Motor neuron (in vitro differentiated cells): ENCODE results near the gene SGMS1. TPM values are rescaled to one million over a fixed set of nuclear protein-coding genes. Genes with fewer than 3 reads are reported as not detected.

Experiments used
- ATAC-seq, 8 experiments: fragments of 200-7000 bp; cut with Tn5 transposase; replicated peaks in 6 of 8; 2 replicates each; pipeline ENCODE4 v1.8.0; 2021; ENCODE audit warnings: mild to moderate bottlenecking in 8 of 8, moderate library complexity in 8 of 8
- H3K27ac ChIP-seq, 2 donors: fragments of 250-450 bp; sonication (Bioruptor Pico); 2 replicates each; pipeline ENCODE4 v1.9.0; 2021; ENCODE audit warnings: antibody characterized with exemption in 2 of 2, mild to moderate bottlenecking in 2 of 2, moderate library complexity in 1 of 2
- H3K4me1 ChIP-seq, 2 donors: fragments of 250-450 bp; sonication (Bioruptor Pico); replicated peaks in 1 of 2; 2 replicates each; pipeline ENCODE4 v1.6.1; 2021; ENCODE audit warnings: antibody characterized with exemption in 2 of 2, mild to moderate bottlenecking in 2 of 2, moderate library complexity in 1 of 2
- H3K4me3 ChIP-seq, 5 donors: fragments of 250-450 bp; sonication (Bioruptor Pico); 2 replicates each; pipeline ENCODE4 v1.9.0; 2021; ENCODE audit warnings: antibody characterized with exemption in 5 of 5, mild to moderate bottlenecking in 5 of 5, moderate library complexity in 4 of 5
- WGBS, 10 experiments: fragments of 450-650 bp; shearing (Covaris generic); methylation state at CpG; one replicate each; pipeline ENCODE4 v1.0.0; 2022; 5-methylcytosine and 5-hydroxymethylcytosine counted together
- in situ Hi-C, 9 experiments: fragments of 400-800 bp; cut with MboI; loops; one replicate each; pipeline ENCODE4 v1.15.0; 2021; ENCODE audit warnings: low sequenced_read_pairs in 9 of 9, low pct_unique_long_range_greater_than_20kb in 2 of 9; ENCODE audit not compliant: unreplicated experiment in 9 of 9
- total RNA-seq, 8 experiments: library from RNA; unstranded; fragments of 300-600 nt; gene quantifications; 2 replicates each; pipeline versions ENCODE4 v1.2.3 to v1.2.4, GENCODE V29; 2022

Gene SGMS1
- total RNA-seq, 8 experiments from 2014 or later: 8.5 to 31.0 (median 19.8) TPM

DNA sequence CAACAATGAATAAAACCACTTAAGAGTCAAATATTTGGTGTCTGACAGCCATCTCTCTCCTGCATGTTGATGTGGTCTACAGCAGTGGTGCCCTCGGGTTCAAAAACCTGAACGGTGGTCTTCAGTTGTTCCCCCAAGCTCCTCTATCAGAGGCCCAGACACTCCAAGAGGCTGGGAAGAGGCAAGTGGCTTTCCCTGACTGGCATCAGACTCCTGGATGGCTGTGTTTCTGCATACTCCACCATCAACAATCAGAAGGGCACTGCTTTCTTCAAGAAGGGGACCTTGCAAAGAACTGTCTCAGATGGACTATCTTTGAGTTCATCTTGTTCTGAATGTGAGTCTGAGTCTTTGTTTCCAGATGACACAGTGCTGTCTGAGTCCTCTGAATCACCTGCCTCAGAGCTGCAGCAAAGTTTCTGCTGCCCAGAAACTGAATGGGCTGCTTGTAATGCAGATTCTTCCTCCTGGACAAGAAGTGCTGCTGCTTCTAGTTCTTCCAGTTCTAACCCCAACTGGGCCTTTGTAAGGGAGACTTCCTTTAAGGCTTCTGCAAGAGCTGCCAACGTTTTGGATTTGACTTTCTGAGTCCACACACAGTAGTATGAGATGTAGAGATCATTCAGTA lies 5.9 kb upstream of the SGMS1 start:
- Histone ChIP-seq H3K27ac (no peak overlapping the region), H3K4me1 (peaks cover 0 to 5% of the 10 kb centered on the region in 2 donors), H3K4me3 (no peak overlapping the region)
- ATAC-seq: no peak
- in situ Hi-C loops: loop anchor here in 1 of 9 experiments (25.0 kb wide), 1 partner anchor 108 kb away; the partner anchor contains the start of gene ASAH2B
- 0 to 60% (median 40%) methylated on average over 1 to 3 of the region's 3 CpGs; no CpG with 5 or more reads in 3 of the 10 experiments for WGBS, 10 experiments

DNA sequence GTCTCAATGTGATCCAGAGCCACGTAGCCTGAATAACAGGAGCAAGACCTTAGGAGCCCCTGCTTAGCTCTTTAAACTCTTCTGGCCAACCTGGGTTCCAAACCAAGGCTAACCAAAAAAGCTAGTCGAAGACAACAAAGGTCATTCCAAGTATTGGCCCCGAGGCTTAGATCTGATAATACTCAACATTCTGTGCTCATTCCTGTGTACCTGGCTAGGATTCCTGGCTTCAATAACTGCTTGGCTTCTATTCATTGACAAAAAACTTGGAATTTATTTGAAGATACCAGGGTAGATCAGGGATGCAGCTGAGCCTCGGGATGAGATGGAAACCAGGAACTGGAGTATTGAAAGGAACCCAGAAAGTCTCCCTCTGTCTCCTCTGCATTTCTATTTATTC lies 4.1 kb upstream of the SGMS1 start:
- in situ Hi-C loops: loop anchor here in 1 of 9 experiments (25.0 kb wide), 1 partner anchor 109 kb away; the partner anchor contains the start of gene ASAH2B

DNA sequence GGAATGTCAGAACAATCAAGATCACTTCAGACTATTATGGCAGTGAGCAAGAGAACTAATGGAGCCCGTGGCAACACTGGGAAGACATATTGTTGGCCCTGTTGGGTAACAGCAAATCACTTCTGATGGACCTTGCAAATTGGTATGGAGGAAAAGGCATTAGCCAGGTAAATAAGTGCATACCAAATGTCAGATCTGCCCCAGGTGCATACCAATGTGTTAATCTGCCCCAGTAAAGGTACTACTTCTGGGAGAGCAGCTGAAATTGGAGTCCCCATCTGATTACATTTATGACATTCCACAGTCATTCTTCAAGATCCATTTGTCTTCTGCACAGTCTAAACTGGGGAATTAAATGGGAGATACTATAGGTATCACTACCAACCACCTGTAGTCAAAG lies 3.7 kb upstream of the SGMS1 start:
- no peak for ATAC-seq
- in situ Hi-C loops: loop anchor here in 1 of 9 experiments (25.0 kb wide), 1 partner anchor 110 kb away; the partner anchor contains the start of gene ASAH2B
- no peak overlapping the region for H3K27ac ChIP-seq
- no peak overlapping the region for H3K4me3 ChIP-seq
- H3K4me1 ChIP-seq: peaks cover 0 to 5% of the 10 kb centered on the region in 2 donors
- 60 to 100% (median 100%) methylated on average over 1 of the region's 1 CpG; no CpG with 5 or more reads in 5 of the 10 experiments for WGBS, 10 experiments

More for the DNA sequence above, 4.1 kb upstream of the SGMS1 start:
- Histone ChIP-seq H3K4me3 (no peak overlapping the region), H3K4me1 (peaks cover 0 to 5% of the 10 kb centered on the region in 2 donors), H3K27ac (no peak overlapping the region)
- WGBS, 10 experiments: 78 to 100% (median 89%) methylated on average over 1 to 4 of the region's 4 CpGs; no CpG with 5 or more reads in 2 of the 10 experiments
- ATAC-seq: no peak

- H3K27ac ChIP-seq: peak overlapping the region; percentile 98 to 99
- in situ Hi-C loops: loop anchor here in 1 of 9 experiments (25.0 kb wide), 1 partner anchor 112 kb away; the partner anchor contains the start of gene ASAH2B
- ATAC-seq: peak in 1 of 8 experiments; percentile 0
- H3K4me3 ChIP-seq: peak overlapping the region; percentile 81 to 99 (median 94)
- peaks cover 4 to 11% of the 10 kb centered on the region in 2 donors for H3K4me1 ChIP-seq
- 0 to 7% (median 0%) methylated on average over 1 to 6 of the region's 6 CpGs; no CpG with 5 or more reads in 1 of the 10 experiments for WGBS, 10 experiments
Measured at GRCh38 chr10:50625649-50626132, 1.9 kb upstream of the SGMS1 start.

DNA sequence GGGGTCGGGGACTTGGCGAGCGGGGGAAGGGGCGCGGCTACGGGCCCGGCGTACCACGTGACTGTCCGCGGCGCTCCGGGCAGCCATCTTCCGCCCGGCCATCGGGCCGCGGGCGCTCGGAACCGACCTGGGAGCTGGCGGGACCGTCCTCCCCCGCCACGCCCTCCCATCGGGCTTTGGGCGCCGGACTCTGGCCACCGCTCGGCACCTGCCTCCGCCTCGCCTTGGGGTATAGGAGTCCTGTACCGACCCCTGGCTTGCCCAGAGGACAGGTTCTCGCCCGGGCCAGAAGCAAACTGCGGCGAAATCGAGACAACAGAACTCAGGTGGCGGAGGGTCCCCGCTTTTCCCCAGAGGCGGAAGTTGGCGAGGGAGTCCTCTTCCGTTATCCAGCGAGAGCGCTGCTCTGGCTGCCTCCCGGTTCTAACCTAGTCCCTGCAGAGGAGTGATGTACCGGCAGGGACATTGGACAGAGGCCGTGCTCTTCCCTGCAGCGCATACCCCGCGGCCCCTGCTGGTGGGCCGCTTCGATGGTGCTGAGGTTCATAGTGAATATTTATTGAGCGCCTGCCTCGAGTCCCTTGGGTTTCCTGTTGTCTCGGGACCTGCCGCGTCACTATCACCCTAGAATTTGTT lies 1.2 kb upstream of the SGMS1 start:
- in situ Hi-C loops: loop anchor here in 2 of 9 experiments (25.0 kb wide), 2 partner anchors 112 to 213 kb away; partner anchors contain the start of gene ASAH2B (in 1 of the 2)
- Histone ChIP-seq H3K4me3 (peak overlapping the region; percentile 81 to 99 (median 94)), H3K27ac (peak overlapping the region; percentile 98 to 99), H3K4me1 (peaks cover 4 to 11% of the 10 kb centered on the region in 2 donors)
- peak; percentile 38 to 66 (median 56) for ATAC-seq
- WGBS, 10 experiments: 0 to 1% (median 0%) methylated on average over 1 to 16 of the region's 58 CpGs; no CpG with 5 or more reads in 4 of the 10 experiments

DNA sequence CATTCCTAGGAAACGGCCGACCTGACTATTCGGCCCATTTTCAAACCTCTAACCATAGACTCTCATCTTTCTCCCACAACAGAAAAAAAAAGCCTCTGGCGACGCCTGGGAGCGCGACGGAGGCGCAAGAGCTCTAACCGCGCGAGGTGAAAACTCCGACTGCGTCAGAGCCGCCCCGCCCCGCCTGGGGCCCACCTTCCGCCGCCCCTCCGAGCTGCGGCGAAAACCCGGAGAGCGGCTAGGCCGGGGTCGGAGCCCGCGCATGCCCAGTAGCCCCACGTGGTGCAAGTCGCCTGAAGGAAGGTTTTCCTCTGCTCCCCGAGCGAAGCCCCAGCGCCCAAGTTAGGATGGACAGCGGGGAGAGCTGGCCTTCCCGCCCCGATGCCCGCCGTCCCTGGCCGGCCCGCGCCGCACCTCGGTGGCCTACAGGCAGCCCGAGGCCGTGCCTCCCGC lies 683 bp upstream of the SGMS1 start:
- in situ Hi-C loops: loop anchor here in 2 of 9 experiments (25.0 kb wide), 1 partner anchor 212 kb away; no protein-coding TSS in a partner anchor
- WGBS, 10 experiments: 0% methylated on average over 3 to 9 of the region's 46 CpGs; no CpG with 5 or more reads in 8 of the 10 experiments

GRCh38 chr10:50622706-50623662 lies 772 bp downstream of the SGMS1 start:
- Histone ChIP-seq H3K4me3 (peak overlapping the region; percentile 81 to 99 (median 94)), H3K4me1 (peaks cover 4 to 11% of the 10 kb centered on the region in 2 donors), H3K27ac (peak overlapping the region; percentile 98 to 99)
- peak; percentile 0 to 15 (median 4) for ATAC-seq
- in situ Hi-C loops: loop anchor here in 2 of 9 experiments (25.0 kb wide), 1 partner anchor 211 kb away; no protein-coding TSS in a partner anchor
- 0 to 3% (median 0%) methylated on average over 2 to 15 of the region's 88 CpGs; no CpG with 5 or more reads in 4 of the 10 experiments for WGBS, 10 experiments

More for the DNA sequence above, 683 bp upstream of the SGMS1 start:
- ATAC-seq: peak; percentile 36 to 69 (median 55)
- Histone ChIP-seq H3K27ac (peak overlapping the region; percentile 98 to 99), H3K4me3 (peak overlapping the region; percentile 81 to 99 (median 94)), H3K4me1 (peaks cover 4 to 11% of the 10 kb centered on the region in 2 donors)

- peak; percentile 8 to 68 (median 57) for ATAC-seq
- Histone ChIP-seq H3K4me3 (peak overlapping the region; percentile 81 to 99 (median 94)), H3K27ac (peak overlapping the region; percentile 98 to 99), H3K4me1 (peaks cover 4 to 11% of the 10 kb centered on the region in 2 donors)
- in situ Hi-C loops: loop anchor here in 2 of 9 experiments (25.0 kb wide), 1 partner anchor 210 kb away; no protein-coding TSS in a partner anchor
- 0 to 5% (median 1%) methylated on average over 1 to 17 of the region's 21 CpGs; no CpG with 5 or more reads in 5 of the 10 experiments for WGBS, 10 experiments
Measured at GRCh38 chr10:50621968-50622705, 1.6 kb downstream of the SGMS1 start.

- WGBS, 10 experiments: 50 to 100% (median 80%) methylated on average over 2 to 7 of the region's 7 CpGs
- no peak for ATAC-seq
- no peak overlapping the region for H3K27ac ChIP-seq
- in situ Hi-C loops: loop anchor here in 2 of 9 experiments (25.0 kb wide), 1 partner anchor 209 kb away; no protein-coding TSS in a partner anchor
- H3K4me3 ChIP-seq: no peak overlapping the region
- H3K4me1 ChIP-seq: peaks cover 4 to 6% of the 10 kb centered on the region in 2 donors
Measured at GRCh38 chr10:50620899-50621298, 2.9 kb downstream of the SGMS1 start.

DNA sequence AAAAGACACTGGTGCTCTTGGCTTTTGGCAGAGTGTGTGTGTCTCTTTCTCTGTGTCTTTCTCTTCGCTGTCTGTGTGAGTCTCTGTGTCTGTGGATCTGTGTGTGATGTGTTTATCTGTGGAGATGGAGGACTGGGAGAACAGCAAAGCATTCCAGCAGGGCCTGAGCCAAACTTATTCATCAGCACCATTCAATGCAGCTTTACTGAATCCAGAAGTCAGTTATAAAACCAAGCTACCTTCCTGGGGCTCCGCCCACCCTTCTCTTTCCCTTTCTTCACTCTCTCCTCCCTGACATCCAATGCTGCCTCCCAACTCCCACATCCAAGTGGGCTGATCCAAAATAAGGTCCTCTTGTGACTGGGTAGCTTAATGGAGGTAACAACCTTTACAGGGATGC lies 3.9 kb downstream of the SGMS1 start:
- no peak for ATAC-seq
- in situ Hi-C loops: loop anchor here in 2 of 9 experiments (25.0 kb wide), 1 partner anchor 208 kb away; no protein-coding TSS in a partner anchor
- 100% methylated on average over 1 of the region's 2 CpGs; no CpG with 5 or more reads in 6 of the 10 experiments for WGBS, 10 experiments

GRCh38 chr10:50619166-50619565 lies 4.6 kb downstream of the SGMS1 start:
- no peak overlapping the region for H3K27ac ChIP-seq
- in situ Hi-C loops: loop anchor here in 2 of 9 experiments (25.0 kb wide), 1 partner anchor 207 kb away; no protein-coding TSS in a partner anchor

More for the DNA sequence above, 3.9 kb downstream of the SGMS1 start:
- Histone ChIP-seq H3K4me3 (no peak overlapping the region), H3K27ac (no peak overlapping the region), H3K4me1 (peaks cover 4 to 6% of the 10 kb centered on the region in 2 donors)

More at GRCh38 chr10:50619166-50619565, 4.6 kb downstream of the SGMS1 start:
- no peak for ATAC-seq
- Histone ChIP-seq H3K4me3 (no peak overlapping the region), H3K4me1 (peaks cover 4 to 6% of the 10 kb centered on the region in 2 donors)
- WGBS, 10 experiments: 43 to 100% (median 56%) methylated on average over 1 of the region's 1 CpG; no CpG with 5 or more reads in 5 of the 10 experiments
